ENCODE measurements around the gene DVL1.

DVL1 gene

GRCh38 chr1:1331068-1331965 lies 17.9 kb downstream of the DVL1 start, which contains the start of gene TAS1R3:
TSS of gene TAS1R3 (plus strand) at chr1:1331280. CDS start at chr1:1331346, 66 bp downstream.
- DNase-seq: no peak
- in situ Hi-C loops (cut with MboI; ENCODE audit: low pct_unique_long_range_greater_than_20kb, low sequenced_read_pairs): no loop called here

GRCh38 chr1:1330366-1331067 lies 18.7 kb downstream of the DVL1 start:
- DNase-seq: no peak
- in situ Hi-C loops (cut with MboI; ENCODE audit: low pct_unique_long_range_greater_than_20kb, low sequenced_read_pairs): no loop called here

DNA sequence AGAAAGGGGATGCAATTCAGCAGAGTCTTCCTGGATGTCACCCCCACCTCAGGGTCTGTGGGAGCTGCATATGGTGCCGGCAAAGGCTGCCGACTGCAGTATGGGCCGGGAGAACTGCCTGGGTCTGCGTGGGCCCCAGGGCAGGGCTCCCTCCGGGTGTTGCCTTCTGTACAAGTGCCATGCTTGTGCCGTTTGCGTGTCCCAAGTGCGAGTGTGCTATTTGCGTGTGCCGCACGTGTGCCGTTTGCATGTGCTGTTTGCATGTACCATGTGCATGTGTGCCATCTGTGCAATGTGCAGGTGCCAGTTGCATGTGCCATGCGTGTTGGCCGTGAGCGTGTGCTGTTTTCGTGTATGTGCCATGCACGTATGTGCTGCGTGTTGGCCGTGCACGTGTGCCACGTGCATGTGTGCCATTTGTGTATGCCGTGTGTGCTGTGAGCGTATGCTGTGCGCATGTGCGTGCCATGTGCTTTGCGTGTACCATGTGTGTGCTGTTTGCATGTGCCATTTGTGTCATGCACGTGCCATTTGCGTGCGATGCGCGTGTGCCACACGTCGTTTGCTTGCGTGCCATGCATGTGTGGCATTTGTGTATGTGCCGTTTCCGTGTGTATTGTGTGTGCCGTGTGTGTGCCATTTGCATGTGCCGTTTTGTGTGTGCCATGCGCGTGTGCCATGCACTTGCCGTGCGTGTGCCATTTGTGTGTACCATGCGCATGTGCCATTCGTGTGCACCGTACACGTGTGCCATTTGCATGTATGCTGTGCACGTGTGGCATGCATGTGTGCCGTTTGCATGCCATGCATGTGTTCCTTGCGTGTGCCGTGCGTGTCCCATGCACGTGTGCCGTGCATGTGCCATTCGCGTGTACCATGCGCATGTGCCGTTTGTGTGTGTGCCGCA lies 19.7 kb downstream of the DVL1 start:
- in situ Hi-C loops (cut with MboI; ENCODE audit: low pct_unique_long_range_greater_than_20kb, low sequenced_read_pairs): no loop called here
- DNase-seq: no peak

DNA sequence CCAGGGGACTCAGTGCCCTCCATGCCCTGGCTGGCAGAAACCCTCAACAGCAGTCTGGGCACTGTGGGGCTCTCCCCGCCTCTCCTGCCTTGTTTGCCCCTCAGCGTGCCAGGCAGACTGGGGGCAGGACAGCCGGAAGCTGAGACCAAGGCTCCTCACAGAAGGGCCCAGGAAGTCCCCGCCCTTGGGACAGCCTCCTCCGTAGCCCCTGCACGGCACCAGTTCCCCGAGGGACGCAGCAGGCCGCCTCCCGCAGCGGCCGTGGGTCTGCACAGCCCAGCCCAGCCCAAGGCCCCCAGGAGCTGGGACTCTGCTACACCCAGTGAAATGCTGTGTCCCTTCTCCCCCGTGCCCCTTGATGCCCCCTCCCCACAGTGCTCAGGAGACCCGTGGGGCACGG lies 21.0 kb downstream of the DVL1 start:
- in situ Hi-C loops (cut with MboI; ENCODE audit: low pct_unique_long_range_greater_than_20kb, low sequenced_read_pairs): no loop called here
- DNase-seq: no peak

- DNase-seq: no peak
- in situ Hi-C loops (cut with MboI; ENCODE audit: low pct_unique_long_range_greater_than_20kb, low sequenced_read_pairs): no loop called here
These were observed 21.9 kb downstream of the DVL1 start for GRCh38 chr1:1327291-1327690.

GRCh38 chr1:1326075-1326605 lies 23.1 kb downstream of the DVL1 start:
- in situ Hi-C loops (cut with MboI; ENCODE audit: low pct_unique_long_range_greater_than_20kb, low sequenced_read_pairs): no loop called here
- no peak for DNase-seq

DNA sequence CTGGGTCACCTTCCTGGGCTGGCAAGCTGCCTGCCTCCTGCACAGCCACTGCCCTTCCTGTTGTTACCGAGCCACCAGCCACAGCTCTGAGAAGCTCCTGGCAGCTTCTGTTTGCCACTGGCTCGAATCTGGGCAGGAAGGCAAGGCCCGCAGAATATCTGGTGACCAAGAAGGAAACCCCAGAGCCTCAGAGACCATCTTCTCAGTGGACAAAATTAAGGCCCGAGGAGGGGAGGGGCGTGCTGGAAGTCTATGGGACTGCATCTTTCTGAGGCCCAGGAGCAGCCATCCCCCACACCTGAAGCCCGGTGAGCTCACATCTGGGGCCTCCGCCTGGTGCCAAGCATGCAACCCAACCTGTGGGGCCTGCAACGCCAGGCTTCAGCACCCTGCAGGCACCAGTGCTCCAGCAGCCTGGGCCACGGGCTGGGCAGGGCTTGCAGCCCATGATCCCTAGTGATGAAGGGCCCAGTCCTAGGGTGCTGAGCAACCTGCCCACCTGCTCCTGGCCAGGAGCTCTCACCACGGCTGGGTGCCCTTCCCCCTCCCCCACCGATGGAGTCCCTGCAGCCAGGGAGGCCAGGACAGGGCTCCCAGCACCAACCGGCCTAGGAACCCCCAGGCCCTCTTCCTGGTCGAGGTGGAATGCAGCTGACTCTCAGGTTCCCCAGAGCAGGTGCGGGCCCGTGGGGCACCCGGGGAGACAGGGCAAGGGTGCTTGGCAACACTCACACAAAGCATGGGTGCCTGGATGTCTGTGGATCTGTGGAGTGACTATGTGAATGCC lies 23.7 kb downstream of the DVL1 start:
- no peak for DNase-seq
- in situ Hi-C loops (cut with MboI; ENCODE audit: low pct_unique_long_range_greater_than_20kb, low sequenced_read_pairs): no loop called here

GRCh38 chr1:1324524-1325287 lies 24.5 kb downstream of the DVL1 start, which contains the start of the genes CPTP and INTS11:
TSS of gene CPTP (plus strand) at chr1:1324802. CDS start at chr1:1326911, 2,109 bp downstream.
TSS of gene INTS11 (minus strand) at chr1:1324660. CDS start at chr1:1324608, 52 bp downstream.
- in situ Hi-C loops (cut with MboI; ENCODE audit: low pct_unique_long_range_greater_than_20kb, low sequenced_read_pairs): no loop called here
- DNase-seq: peak; percentile 80

GRCh38 chr1:1324084-1324523 lies 25.1 kb downstream of the DVL1 start:
- in situ Hi-C loops (cut with MboI; ENCODE audit: low pct_unique_long_range_greater_than_20kb, low sequenced_read_pairs): no loop called here
- no peak for DNase-seq

- in situ Hi-C loops (cut with MboI; ENCODE audit: low pct_unique_long_range_greater_than_20kb, low sequenced_read_pairs): no loop called here
These were observed 26.3 kb downstream of the DVL1 start for GRCh38 chr1:1322952-1323351.

GRCh38 chr1:1322418-1322817 lies 26.8 kb downstream of the DVL1 start:
- in situ Hi-C loops (cut with MboI; ENCODE audit: low pct_unique_long_range_greater_than_20kb, low sequenced_read_pairs): no loop called here

More at GRCh38 chr1:1322952-1323351, 26.3 kb downstream of the DVL1 start:
- DNase-seq: no peak

GRCh38 chr1:1321477-1321876 lies 27.7 kb downstream of the DVL1 start:
- DNase-seq: no peak
- in situ Hi-C loops (cut with MboI; ENCODE audit: low pct_unique_long_range_greater_than_20kb, low sequenced_read_pairs): no loop called here

More at GRCh38 chr1:1322418-1322817, 26.8 kb downstream of the DVL1 start:
- DNase-seq: no peak

GRCh38 chr1:1320666-1321448 lies 28.4 kb downstream of the DVL1 start:
- DNase-seq: no peak
- in situ Hi-C loops (cut with MboI; ENCODE audit: low pct_unique_long_range_greater_than_20kb, low sequenced_read_pairs): no loop called here

DNA sequence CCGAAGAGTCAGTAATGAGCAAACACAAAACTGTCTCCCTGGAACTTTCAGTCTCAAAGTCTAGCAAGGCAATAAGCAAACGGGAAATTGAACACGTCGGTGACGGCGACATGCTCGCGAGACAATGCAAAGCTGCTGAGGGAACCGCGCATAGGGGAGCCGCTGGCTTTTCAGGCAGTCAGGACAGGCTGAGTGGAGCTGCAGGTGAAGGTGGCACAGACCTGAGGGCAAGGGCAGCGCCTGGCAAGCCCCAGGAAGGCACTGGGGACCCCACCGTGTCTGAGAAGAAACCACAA lies 29.6 kb downstream of the DVL1 start:
- in situ Hi-C loops (cut with MboI; ENCODE audit: low pct_unique_long_range_greater_than_20kb, low sequenced_read_pairs): no loop called here

GRCh38 chr1:1318777-1319645 lies 30.2 kb downstream of the DVL1 start:
- in situ Hi-C loops (cut with MboI; ENCODE audit: low pct_unique_long_range_greater_than_20kb, low sequenced_read_pairs): no loop called here
- no peak for DNase-seq

More for the DNA sequence above, 29.6 kb downstream of the DVL1 start:
- DNase-seq: no peak

- in situ Hi-C loops (cut with MboI; ENCODE audit: low pct_unique_long_range_greater_than_20kb, low sequenced_read_pairs): no loop called here
- peak; percentile 23 for DNase-seq
These were observed 31.0 kb downstream of the DVL1 start for GRCh38 chr1:1318131-1318652.
